MCF 10A (cell line): ENCODE data around the gene BMPER. TPM values are rescaled to one million over a fixed set of nuclear protein-coding genes. Genes with fewer than 3 reads are reported as not detected.

ENCODE experiments used
- BruUV-seq: library from RNA; stranded (reverse); fragments of 400-500 nt; replicated peaks from 2 replicates; lab custom pipeline; 2021; lab: Mats Ljungman, UMichigan
- CTCF ChIA-PET: fragments of 300-600 bp; sonication (Branson Sonifier 250); formaldehyde crosslinking; extraction: SDS; loops from one replicate; lab custom pipeline; 2021; ENCODE audit warnings: antibody characterized with exemption, inconsistent platforms; lab: Yijun Ruan, JAX
- POLR2A ChIA-PET: fragments of 300-600, 350-650 bp; sonication (Branson Sonifier 250); formaldehyde crosslinking; extraction: SDS; loops from one replicate; lab custom pipeline; 2020; ENCODE audit warnings: antibody characterized with exemption, inconsistent platforms; lab: Yijun Ruan, JAX
- DNase-seq: peaks from one replicate; pipeline ENCODE4 v3.0.0-alpha.2; 2018; ENCODE audit not compliant: unreplicated experiment
- H3K27ac Mint-ChIP-seq: one replicate; pipeline ENCODE4 v1.8.0; 2022; ENCODE audit warnings: mild to moderate bottlenecking, low read depth, mixed read lengths; ENCODE audit not compliant: unreplicated experiment
- H3K27me3 Mint-ChIP-seq: one replicate; pipeline ENCODE4 v1.8.0; 2022; ENCODE audit warnings: mixed read lengths; ENCODE audit not compliant: insufficient read depth, unreplicated experiment
- H3K36me3 Mint-ChIP-seq: one replicate; pipeline ENCODE4 v1.8.0; 2022; ENCODE audit warnings: mild to moderate bottlenecking, moderate library complexity, mixed read lengths; ENCODE audit not compliant: insufficient read depth, unreplicated experiment
- H3K4me1 Mint-ChIP-seq: one replicate; pipeline ENCODE4 v1.8.0; 2022; ENCODE audit warnings: mixed read lengths; ENCODE audit not compliant: insufficient read depth, unreplicated experiment
- H3K4me3 Mint-ChIP-seq: one replicate; pipeline ENCODE4 v1.8.0; 2022; ENCODE audit warnings: mild to moderate bottlenecking, moderate library complexity, mixed read lengths; ENCODE audit not compliant: unreplicated experiment
- H3K9me3 Mint-ChIP-seq: one replicate; pipeline ENCODE4 v1.8.0; 2022; ENCODE audit warnings: mixed read lengths; ENCODE audit not compliant: unreplicated experiment
- CTCF ChIP-seq: fragments of 200-600 bp; IDR thresholded peaks from one replicate; pipeline ENCODE4 v1.8.0; 2022; ENCODE audit warnings: antibody characterized with exemption, mild to moderate bottlenecking; ENCODE audit not compliant: unreplicated experiment
- intact Hi-C: fragments of 100-400 bp; cut with micrococcal nuclease; formaldehyde crosslinking; loops from 2 replicates; pipeline ENCODE4 v1.14.1; 2022
- total RNA-seq: library from RNA; stranded (reverse); gene quantifications from 2 replicates; pipeline ENCODE4 v1.2.3, GENCODE V29; 2022

The BMPER gene
- total RNA-seq, 1 experiment from 2014 or later: 0.40 TPM

DNA sequence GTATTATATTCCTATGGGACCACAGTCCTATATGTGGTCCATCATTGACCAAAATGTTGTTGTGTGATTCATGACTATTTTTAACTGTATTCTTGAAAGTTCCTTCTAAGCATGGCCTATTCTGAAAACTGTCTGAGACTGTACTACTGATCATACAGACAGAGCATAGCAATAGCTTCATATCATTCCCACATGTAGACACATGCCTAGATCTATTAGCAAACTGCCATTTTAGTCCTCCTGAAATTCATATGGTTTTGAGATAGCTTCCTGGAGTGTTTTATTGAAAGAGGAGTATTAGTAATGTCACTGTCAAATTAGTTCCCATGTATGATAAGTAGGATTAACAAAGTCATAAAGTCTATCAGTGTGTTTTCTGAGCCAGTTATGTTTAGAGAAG lies 157.5 kb downstream of the BMPER start:
- no TSS peak for BruUV-seq
- H3K27me3 Mint-ChIP-seq: no peaks in the 10 kb centered on the region
- H3K4me3 Mint-ChIP-seq: no peak overlapping the region
- H3K27ac Mint-ChIP-seq: no peak overlapping the region
- H3K36me3 Mint-ChIP-seq: peaks cover 5% of the 10 kb centered on the region
- intact Hi-C loops: no loop called here
- no peaks in the 10 kb centered on the region for H3K9me3 Mint-ChIP-seq
- peaks cover 26% of the 10 kb centered on the region for H3K4me1 Mint-ChIP-seq
- no peak for TF ChIP-seq CTCF
- DNase-seq: no peak
- ChIA-PET CTCF (interaction anchor here (1.8 kb wide), 1 partner anchor 31 kb away, joined by 5 read pairs; no protein-coding TSS in a partner anchor), POLR2A (interaction anchor here (0.6 kb wide), 1 partner anchor 8 kb away, joined by 3 read pairs; no protein-coding TSS in a partner anchor)

DNA sequence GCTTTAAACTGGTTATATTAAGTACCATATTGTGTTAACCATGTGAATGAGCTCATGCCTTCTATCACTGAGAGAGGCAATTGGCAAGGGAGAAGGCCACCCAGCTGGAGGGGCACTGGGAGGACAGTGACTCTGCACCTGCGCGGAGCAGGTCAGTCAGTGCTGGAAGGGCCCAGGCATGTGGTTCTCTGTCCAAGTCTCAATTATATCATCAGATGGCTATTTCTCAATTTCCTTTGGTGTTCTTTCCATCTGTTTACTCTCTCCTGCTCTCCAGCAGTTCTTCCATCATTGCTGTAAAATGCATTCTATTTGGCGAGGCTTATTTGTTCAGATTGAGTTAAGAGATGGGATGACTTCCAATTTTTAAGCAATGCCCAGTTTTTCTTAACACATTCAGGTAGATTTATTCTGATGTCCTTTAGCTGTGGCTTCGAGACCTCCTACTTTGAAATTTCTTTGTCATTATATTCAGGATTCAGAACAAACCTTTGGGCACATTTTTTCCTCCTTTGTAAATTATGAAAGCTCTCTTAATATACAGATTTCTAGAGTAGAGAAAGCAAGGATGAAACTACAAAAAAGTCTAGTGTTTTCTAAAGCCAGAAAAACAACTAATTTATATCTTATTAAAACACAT lies 159.3 kb downstream of the BMPER start:
- H3K27me3 Mint-ChIP-seq: no peaks in the 10 kb centered on the region
- CTCF ChIA-PET: interaction anchor here (0.6 to 1.8 kb wide), 6 partner anchors 12 to 256 kb away, joined by 3 to 5 read pairs (median 4); no protein-coding TSS in a partner anchor

DNA sequence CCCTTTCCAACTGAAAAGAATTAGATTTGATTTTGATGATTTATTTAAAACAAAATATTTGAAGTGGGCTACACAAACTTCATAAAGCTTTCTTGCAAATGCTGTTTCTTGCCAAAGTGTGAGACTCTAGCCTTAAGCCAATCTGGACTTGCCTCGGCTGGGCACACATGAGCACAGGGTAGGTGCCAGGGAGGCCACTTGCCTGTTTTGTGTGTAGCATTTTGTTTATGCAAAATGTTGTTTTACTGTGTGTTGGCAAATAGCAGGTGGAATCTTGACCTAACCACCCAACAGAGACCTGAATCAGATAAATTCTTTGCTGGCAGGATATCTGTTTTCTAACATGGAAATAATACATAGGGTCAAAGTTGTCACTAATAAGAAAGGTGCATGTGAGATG lies 161.1 kb downstream of the BMPER start:
- intact Hi-C loops: no loop called here

More for the DNA sequence above, 159.3 kb downstream of the BMPER start:
- peaks cover 5% of the 10 kb centered on the region for H3K36me3 Mint-ChIP-seq
- DNase-seq: no peak
- no TSS peak for BruUV-seq
- H3K27ac Mint-ChIP-seq: no peak overlapping the region
- no peak for TF ChIP-seq CTCF
- peaks cover 13% of the 10 kb centered on the region for H3K4me1 Mint-ChIP-seq
- no peak overlapping the region for H3K4me3 Mint-ChIP-seq
- POLR2A ChIA-PET: interaction anchor here (0.7 to 1.2 kb wide), 3 partner anchors 10 to 119 kb away, joined by 3 read pairs; no protein-coding TSS in a partner anchor
- intact Hi-C loops: no loop called here
- H3K9me3 Mint-ChIP-seq: no peaks in the 10 kb centered on the region

More for the DNA sequence above, 161.1 kb downstream of the BMPER start:
- TF ChIP-seq CTCF: no peak
- DNase-seq: no peak
- Mint-ChIP-seq H3K27ac (no peak overlapping the region), H3K36me3 (peaks cover 5% of the 10 kb centered on the region), H3K4me3 (no peak overlapping the region), H3K27me3 (no peaks in the 10 kb centered on the region), H3K4me1 (peaks cover 17% of the 10 kb centered on the region), H3K9me3 (no peaks in the 10 kb centered on the region)
- BruUV-seq: no TSS peak
- ChIA-PET CTCF (interaction anchor here (0.6 to 1.0 kb wide), 3 partner anchors 25 to 184 kb away, joined by 4 to 5 read pairs (median 5); no protein-coding TSS in a partner anchor), POLR2A (interaction anchor here (0.6 to 1.0 kb wide), 2 partner anchors 8 to 12 kb away, joined by 3 to 4 read pairs; no protein-coding TSS in a partner anchor)
